SK-N-SH (cell line): ENCODE measurements around the gene UCHL5.

Experiments used
- CTCF ChIP-seq: fragments of 200-600 bp; sonication (generic); IDR thresholded peaks from 2 replicates; pipeline ENCODE4 v1.6.1; 2017; ENCODE audit warnings: antibody characterized with exemption, mild to moderate bottlenecking, moderate library complexity
- EP300 ChIP-seq, 2 experiments: IDR thresholded peaks; 2 replicates each; pipeline versions ENCODE4 v1.4.0 to v1.6.1; 2012; ENCODE audit warnings: borderline replicate concordance in 1 of 2, low read depth in 1 of 2, low read length in 1 of 2
- EZH2phosphoT487 ChIP-seq: fragments of 200-600 bp; sonication (generic); IDR thresholded peaks from 2 replicates; pipeline ENCODE4 v1.6.1; 2017; ENCODE audit warnings: low read depth, mixed run types, mild to moderate bottlenecking, antibody characterized with exemption, moderate library complexity, borderline replicate concordance
- GABPA ChIP-seq: IDR thresholded peaks from 2 replicates; pipeline ENCODE4 v1.4.0; 2012; ENCODE audit warnings: low read depth, mild to moderate bottlenecking
- POLR2AphosphoS5 ChIP-seq: IDR thresholded peaks from 2 replicates; pipeline ENCODE4 v1.6.1; 2012; ENCODE audit warnings: low read depth, low read length
- RAD21 ChIP-seq: IDR thresholded peaks from 2 replicates; pipeline ENCODE4 v1.6.1; 2012; ENCODE audit warnings: mild to moderate bottlenecking, low read length
- SIN3A ChIP-seq: IDR thresholded peaks from 2 replicates; pipeline ENCODE4 v1.6.1; 2012; ENCODE audit warnings: low read depth, mild to moderate bottlenecking, low read length, moderate library complexity, borderline replicate concordance
- SMC3 ChIP-seq: IDR thresholded peaks from 2 replicates; pipeline ENCODE4 v1.6.1; 2012; ENCODE audit warnings: low read depth, low read length, improper control_type of control experiment
- TCF12 ChIP-seq: IDR thresholded peaks from 2 replicates; pipeline ENCODE4 v1.4.0; 2012
- USF1 ChIP-seq: IDR thresholded peaks from 2 replicates; pipeline ENCODE4 v1.4.0; 2012; ENCODE audit warnings: low read depth, borderline replicate concordance
- YY1 ChIP-seq: IDR thresholded peaks from 2 replicates; pipeline ENCODE4 v1.4.0; 2012; ENCODE audit warnings: low read depth, mild to moderate bottlenecking
- TF ChIP-seq, protein P1 (sequence below): IDR thresholded peaks from 2 replicates; pipeline ENCODE4; 2012
- TF ChIP-seq, protein P2 (sequence below): fragments of 150-350 bp; IDR thresholded peaks from 2 replicates; pipeline ENCODE4 v1.6.1; 2017; ENCODE audit warnings: antibody characterized with exemption, low read length, low read depth, borderline replicate concordance

DNA sequence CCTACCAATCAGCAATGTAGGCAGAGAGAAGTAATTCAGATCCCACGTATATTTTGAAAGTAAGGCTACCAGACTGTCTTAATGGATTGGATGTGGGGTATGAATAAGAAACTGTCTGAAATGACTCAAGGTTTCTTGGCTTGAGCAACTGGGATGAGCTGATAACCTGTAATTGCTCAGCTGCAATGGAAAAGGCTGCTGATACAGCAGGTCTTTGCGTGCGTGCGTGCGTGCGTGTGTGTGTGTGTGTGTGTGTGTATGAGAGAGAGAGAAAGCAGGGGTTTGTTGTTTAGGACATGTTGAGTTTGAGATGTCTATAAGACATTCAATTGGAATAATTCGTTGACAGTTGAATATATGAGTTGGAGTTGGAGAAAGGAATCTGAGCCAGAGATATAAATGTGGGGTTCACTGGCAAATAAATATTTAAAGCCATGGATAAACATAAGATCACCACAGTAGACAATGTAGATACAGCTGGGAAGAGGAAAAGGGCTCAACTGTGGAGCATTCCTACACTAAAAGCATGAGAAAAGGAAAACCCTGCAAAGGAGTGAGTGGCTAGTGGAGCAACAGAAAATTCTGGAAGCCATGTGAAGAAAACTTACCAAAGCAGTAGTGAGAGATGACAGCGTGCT lies 72.9 kb downstream of the UCHL5 start:
- TF ChIP-seq POLR2AphosphoS5 (no peak), CTCF (no peak), SMC3 (no peak), EP300 (IDR thresholded peaks at IDR 0.05; ENCODE audit: borderline replicate concordance in 1 of 2, low read depth in 1 of 2, low read length in 1 of 2) (no peak), TCF12 (no peak), RAD21 (no peak), EZH2phosphoT487 (no peak), SIN3A (no peak), GABPA (no peak), USF1 (no peak), YY1 (no peak)
- TF ChIP-seq, protein P1, sequence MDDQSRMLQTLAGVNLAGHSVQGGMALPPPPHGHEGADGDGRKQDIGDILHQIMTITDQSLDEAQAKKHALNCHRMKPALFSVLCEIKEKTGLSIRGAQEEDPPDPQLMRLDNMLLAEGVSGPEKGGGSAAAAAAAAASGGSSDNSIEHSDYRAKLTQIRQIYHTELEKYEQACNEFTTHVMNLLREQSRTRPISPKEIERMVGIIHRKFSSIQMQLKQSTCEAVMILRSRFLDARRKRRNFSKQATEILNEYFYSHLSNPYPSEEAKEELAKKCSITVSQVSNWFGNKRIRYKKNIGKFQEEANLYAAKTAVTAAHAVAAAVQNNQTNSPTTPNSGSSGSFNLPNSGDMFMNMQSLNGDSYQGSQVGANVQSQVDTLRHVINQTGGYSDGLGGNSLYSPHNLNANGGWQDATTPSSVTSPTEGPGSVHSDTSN = no peak
- TF ChIP-seq, protein P2, sequence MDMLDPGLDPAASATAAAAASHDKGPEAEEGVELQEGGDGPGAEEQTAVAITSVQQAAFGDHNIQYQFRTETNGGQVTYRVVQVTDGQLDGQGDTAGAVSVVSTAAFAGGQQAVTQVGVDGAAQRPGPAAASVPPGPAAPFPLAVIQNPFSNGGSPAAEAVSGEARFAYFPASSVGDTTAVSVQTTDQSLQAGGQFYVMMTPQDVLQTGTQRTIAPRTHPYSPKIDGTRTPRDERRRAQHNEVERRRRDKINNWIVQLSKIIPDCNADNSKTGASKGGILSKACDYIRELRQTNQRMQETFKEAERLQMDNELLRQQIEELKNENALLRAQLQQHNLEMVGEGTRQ = no peak
